Fibroblast of skin of back (primary cell): ENCODE measurements around the gene ARID4B.
A peak's percentile ranks its signal among the peaks of the same experiment; 100 is the strongest.
"Not testable (repeated sequence)": the region's sequence is repeated elsewhere in the genome, so short reads cannot be mapped to it uniquely, and the experiment has no call there.

Experiments used
- DNase-seq: peaks from one replicate; pipeline ENCODE4 v3.0.0-alpha.2; 2013

Gene ARID4B

GRCh38 chr1:235269990-235270389 lies 58.0 kb downstream of the ARID4B start:
- DNase-seq, result not testable (repeated sequence)

DNA sequence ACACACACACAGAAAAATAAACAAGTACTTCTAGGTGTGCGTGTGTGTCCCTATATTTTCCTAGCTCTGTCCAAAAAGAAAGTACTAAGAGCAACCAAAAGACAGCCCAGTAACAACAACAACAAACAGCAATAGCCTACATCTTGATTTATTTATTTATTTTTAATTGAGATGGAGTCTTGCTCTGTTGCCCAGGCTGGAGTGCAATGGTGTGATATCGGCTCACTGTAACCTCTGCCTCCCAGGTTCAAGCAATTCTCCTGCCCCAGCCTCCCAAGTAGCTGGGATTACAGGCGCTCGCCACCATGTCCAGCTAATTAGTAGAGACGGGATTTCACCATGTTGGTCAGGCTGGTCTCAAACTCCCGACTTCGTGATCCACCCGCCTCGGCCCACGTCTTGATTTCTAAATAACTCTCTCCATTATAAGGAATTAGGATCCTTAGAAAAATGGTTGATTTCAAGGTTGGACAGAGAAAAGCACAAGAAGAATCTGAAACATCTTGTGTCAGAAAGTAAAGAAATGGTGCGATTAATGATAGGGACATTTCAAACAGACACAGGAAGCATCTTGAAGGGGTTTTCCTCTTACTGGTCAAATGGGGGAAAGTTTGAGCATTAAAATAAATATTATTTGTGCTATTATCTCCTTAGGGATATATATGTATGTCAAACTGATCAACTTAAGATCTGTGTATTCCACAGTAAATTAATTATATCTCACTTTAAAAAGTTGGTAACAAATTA lies 59.4 kb downstream of the ARID4B start:
- DNase-seq, result no peak

- no peak for DNase-seq
Measured at GRCh38 chr1:235266967-235267366, 61.0 kb downstream of the ARID4B start.

DNA sequence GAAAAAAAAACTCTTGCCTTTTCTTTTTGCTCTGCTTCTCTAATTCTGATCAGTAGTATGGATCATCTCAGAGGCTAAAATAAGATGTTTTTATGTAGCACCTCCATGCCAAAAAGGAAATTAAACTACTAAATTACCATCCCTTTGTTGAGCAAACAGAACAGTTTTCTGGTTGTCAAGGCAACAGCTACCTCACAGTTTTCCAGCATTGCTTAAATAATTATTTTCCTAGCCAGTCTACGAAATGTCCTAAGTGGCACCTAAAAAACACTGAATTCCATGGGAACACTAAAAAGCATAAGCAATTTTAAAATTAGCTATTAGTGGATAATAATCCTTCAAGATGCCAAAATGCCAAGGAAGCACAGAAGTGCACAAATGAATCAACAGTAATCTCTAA lies 61.7 kb downstream of the ARID4B start:
- peak; percentile 8 for DNase-seq

GRCh38 chr1:235265900-235266299 lies 62.1 kb downstream of the ARID4B start:
- DNase-seq, result peak; percentile 57

DNA sequence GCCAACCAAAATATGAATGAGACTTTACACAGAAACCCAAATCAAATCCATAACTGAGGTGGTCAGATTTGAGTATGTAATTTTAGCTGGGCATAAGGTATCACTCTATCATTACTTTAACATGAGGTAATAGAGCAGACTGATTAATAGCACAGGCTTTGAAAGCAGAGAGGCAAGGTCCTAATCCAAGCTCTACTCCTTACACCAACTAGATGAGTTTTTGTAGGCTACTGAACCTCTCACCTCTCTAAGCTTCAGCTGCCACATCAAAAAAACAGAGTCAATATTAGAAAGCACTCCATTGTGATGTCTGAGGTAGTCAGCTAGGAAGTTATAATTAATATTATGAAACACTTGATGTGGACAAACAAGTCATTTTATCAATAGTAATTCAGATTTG lies 63.7 kb downstream of the ARID4B start:
- no peak for DNase-seq

DNA sequence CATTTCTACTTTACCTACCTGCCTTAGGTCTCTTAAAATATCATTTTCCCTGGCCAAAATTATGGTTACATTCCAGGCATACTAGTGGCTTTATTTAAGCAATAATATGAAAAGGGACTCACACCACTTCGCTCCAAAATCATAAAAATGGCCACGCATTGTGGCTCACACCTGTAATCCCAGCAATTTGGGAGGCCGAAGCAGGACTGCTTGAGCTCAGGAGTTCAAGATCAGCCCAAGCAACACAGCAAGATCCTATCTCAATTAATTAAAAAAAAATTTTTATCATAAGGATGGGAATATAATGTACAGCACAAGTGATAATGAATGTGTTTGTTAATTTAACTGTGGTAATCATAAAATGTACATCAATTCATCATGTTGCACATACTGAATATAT lies 65.4 kb downstream of the ARID4B start:
- DNase-seq, result no peak

GRCh38 chr1:235261243-235261642 lies 66.7 kb downstream of the ARID4B start:
- DNase-seq, result no peak

- DNase-seq, result no peak
Measured at GRCh38 chr1:235259133-235259778, 68.7 kb downstream of the ARID4B start.

GRCh38 chr1:235258068-235258467 lies 69.9 kb downstream of the ARID4B start:
- not testable (repeated sequence) for DNase-seq

- DNase-seq, result no peak
Measured at GRCh38 chr1:235254721-235255120, 73.3 kb downstream of the ARID4B start.

DNA sequence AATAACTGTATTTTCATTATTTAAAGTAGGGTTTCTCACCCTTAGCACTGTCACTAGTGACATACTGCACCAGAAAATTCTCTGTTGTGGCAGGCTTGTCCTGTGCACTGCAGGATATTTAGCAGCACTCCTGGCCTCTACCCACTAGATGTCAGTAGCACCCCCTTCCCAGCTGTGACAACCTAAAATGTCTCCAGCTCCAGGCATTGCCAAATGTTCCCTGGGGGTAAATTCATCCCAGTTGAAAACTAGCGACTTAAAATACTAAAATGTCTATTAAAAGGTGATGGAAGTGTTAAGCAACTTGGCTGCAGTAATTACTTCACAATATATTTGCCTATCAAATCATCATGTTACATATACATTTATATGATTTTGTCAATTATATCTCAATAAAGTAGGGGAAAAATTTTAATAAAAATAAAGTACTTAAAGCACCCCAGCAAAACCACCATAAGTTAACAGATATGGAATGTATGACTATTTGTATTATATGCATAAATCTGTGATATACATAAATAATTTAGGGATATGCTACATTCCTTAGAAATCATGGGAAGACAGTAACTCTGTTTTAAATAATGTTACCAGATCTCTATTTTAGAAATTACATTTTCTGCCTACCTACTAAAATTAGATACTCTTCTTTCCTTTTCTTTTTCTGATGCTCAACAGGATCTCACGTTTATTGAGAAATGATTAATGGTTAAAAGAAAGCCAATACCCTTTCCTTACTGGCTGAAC lies 74.6 kb downstream of the ARID4B start:
- DNase-seq, result peak; percentile 77

GRCh38 chr1:235250430-235250829 lies 77.5 kb downstream of the ARID4B start:
- no peak for DNase-seq

DNA sequence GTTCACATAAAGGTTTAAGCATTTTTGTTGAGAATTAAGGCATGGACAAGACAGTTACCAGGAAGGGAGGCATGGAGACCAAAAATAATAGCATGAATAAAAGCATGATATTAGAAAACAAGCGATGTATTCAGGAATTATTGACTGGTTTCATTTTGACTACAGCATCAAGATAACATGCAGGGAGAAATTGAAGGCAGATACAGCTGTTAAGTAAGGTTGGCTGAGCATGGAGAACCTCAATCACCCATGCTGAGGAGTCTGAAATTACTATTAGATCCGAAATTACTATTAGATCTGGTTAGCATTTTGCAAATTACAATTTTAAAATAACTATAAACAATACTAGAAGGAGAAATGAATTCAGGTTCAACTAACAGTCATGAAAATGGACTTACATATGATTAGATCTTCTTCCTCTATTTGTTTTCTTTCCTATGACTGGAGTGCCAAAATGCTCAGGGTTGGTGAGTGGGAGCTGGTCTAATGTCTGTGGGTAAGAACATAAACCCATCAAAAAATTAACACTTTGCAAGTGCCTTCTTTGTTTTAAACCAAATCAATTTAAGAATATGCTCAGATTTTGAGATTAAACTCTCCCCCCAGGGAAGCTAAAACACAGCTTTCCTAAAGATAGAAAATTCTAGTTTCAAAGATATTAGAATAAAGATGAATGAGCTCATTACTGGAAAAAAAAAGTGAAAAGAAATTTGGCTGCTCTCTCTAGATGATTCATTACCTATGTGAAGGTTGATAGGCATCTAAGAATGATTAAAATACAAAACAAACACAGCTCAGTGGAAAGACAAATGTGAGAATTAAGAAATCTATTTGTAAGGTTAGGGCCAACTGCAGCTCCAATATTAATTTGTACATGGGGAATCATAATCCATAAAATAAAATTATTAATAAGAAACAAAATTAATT lies 81.7 kb downstream of the ARID4B start:
- DNase-seq, result no peak

- DNase-seq, result no peak
Measured at GRCh38 chr1:235244974-235245592, 82.9 kb downstream of the ARID4B start.

GRCh38 chr1:235240960-235241359 lies 87.0 kb downstream of the ARID4B start:
- no peak for DNase-seq

DNA sequence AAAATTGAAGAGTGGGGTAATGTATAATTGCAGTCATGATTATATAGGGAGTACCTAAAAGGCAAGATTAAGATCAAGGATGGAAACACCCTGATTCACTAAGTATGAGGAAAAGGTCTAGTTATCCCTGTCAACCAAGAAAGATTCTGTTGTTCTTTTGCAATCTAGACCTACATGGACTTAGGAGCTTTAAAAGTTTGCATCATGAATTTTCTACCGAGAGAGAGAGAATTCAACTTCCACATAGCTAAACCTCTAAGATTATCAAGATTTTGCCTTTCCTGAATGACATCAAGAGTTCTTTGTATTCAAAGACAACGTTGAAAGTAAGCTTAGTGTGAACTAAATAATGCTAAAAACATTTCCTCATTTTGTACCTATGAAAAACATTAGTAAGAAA lies 88.1 kb downstream of the ARID4B start:
- no peak for DNase-seq

- no peak for DNase-seq
Measured at GRCh38 chr1:235238558-235238957, 89.4 kb downstream of the ARID4B start.

DNA sequence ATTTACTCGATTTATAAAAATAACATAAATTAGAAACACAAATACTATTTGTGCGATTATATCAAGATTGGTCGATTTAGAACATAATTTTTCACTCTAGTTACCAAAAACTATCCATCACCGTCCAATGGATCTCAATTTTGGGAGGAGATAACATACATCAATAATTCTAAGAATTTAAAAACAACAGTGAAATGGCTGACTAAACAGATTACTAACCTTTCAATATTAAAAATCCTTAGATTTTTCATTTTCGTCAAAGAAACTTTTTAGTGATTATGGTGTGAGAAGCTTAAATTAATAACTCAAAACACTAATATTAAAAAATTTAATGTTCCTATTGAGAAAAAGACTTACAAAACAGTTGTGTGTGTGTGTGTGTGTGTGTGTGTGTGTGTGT lies 91.9 kb downstream of the ARID4B start:
- no peak for DNase-seq

- DNase-seq, result no peak
Measured at GRCh38 chr1:235229868-235230267, 98.1 kb downstream of the ARID4B start.

GRCh38 chr1:235227414-235227813 lies 100.6 kb downstream of the ARID4B start:
- DNase-seq, result no peak

DNA sequence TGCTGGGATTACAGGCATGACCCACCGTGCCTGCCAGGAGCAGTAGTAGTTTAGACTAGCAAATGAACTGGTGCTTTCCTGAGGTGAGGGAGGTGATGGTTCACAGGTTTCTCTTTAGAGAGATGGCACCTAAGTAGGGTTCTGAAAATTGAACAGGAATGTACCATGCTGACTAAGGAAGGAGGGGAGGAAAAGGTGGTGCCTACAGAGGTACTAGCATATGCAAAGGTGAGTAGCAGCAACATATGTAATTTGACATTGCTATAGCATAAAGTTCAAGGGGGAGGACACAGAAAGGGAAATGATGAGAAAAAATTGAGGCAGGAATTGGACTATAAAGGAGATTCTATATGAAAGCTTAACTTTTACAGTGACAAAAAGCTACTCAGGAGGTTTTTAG lies 101.0 kb downstream of the ARID4B start:
- no peak for DNase-seq
